B cell (primary cell): ENCODE measurements around the gene ASCL1. TPM values are rescaled to one million over a fixed set of nuclear protein-coding genes. Genes with fewer than 3 reads are reported as not detected.

Experiments used
- ATAC-seq: fragments of 200-7000 bp; cut with Tn5 transposase; one replicate; pipeline ENCODE4 v1.10.0; 2021; ENCODE audit warnings: low read depth, mild to moderate bottlenecking, moderate number of reproducible peaks, moderate library complexity
- CTCF ChIA-PET: fragments of 350-600 bp; sonication (Branson Sonifier 250); formaldehyde crosslinking; loops from one replicate; lab custom pipeline; 2021; ENCODE audit warnings: antibody characterized with exemption, inconsistent platforms; lab: Charles Lee
- POLR2A ChIA-PET: fragments of 350-600 bp; sonication (Branson Sonifier 250); formaldehyde crosslinking; loops from one replicate; lab custom pipeline; 2021; ENCODE audit warnings: antibody characterized with exemption; lab: Charles Lee
- DNase-seq: peaks from one replicate; pipeline ENCODE4 v3.0.0; 2013
- H2AFZ ChIP-seq: 2 replicates; pipeline ENCODE4 v1.6.1; 2012; ENCODE audit warnings: mild to moderate bottlenecking, low read depth, low read length; ENCODE audit not compliant: insufficient read depth, poor library complexity, severe bottlenecking
- H3K27ac ChIP-seq, 2 donors: 1 replicate in 1 of 2; 2 replicates in 1 of 2; pipeline ENCODE4 v1.5.1; 2012 to 2013; ENCODE audit warnings: low read length in 2 of 2, mild to moderate bottlenecking in 2 of 2, moderate library complexity in 1 of 2
- H3K27me3 ChIP-seq, 4 experiments: fragments of 200-600 bp in 1 of 4; sonication (generic) in 1 of 4; replicated peaks in 1 of 4; 1 replicate in 2 of 4; 2 replicates in 2 of 4; pipeline versions ENCODE4 v1.6.1 to v1.7.0; 2013 to 2016; ENCODE audit warnings: low read length in 3 of 4, mild to moderate bottlenecking in 2 of 4, mixed read lengths in 1 of 4, moderate library complexity in 1 of 4; ENCODE audit not compliant: insufficient read depth in 4 of 4, control insufficient read depth in 3 of 4; ENCODE audit errors: control extremely low read depth in 1 of 4
- H3K36me3 ChIP-seq, 2 experiments: replicated peaks in 1 of 2; 1 replicate in 1 of 2; 2 replicates in 1 of 2; pipeline versions ENCODE4 v1.6.1 to v1.7.1; 2013; ENCODE audit warnings: low read length in 1 of 2; ENCODE audit not compliant: insufficient read depth in 2 of 2, control insufficient read depth in 1 of 2; ENCODE audit errors: control extremely low read depth in 1 of 2, extremely low read depth in 1 of 2
- H3K4me1 ChIP-seq, 2 donors: fragments of 200-600 bp in 1 of 2; sonication (generic) in 1 of 2; 1 replicate in 1 of 2; 2 replicates in 1 of 2; pipeline versions ENCODE4 v1.5.1 to v1.6.1; 2013 to 2017; ENCODE audit warnings: low read length in 2 of 2; ENCODE audit not compliant: control insufficient read depth in 2 of 2, insufficient read depth in 2 of 2
- H3K4me2 ChIP-seq: replicated peaks from 2 replicates; pipeline ENCODE3; 2012; ENCODE audit warnings: mild to moderate bottlenecking, low read depth, low read length; ENCODE audit not compliant: poor library complexity, severe bottlenecking
- H3K4me3 ChIP-seq, 5 experiments: fragments of 200-600 bp in 1 of 5; sonication (generic) in 1 of 5; 1 replicate in 3 of 5; 2 replicates in 2 of 5; pipeline versions ENCODE4 v1.5.1 to v1.7.0; 2011 to 2016; ENCODE audit warnings: low read length in 4 of 5, mild to moderate bottlenecking in 4 of 5, low read depth in 2 of 5, control low read depth in 1 of 5, moderate library complexity in 1 of 5; ENCODE audit not compliant: insufficient read depth in 1 of 5; ENCODE audit errors: control extremely low read depth in 1 of 5, extremely low read depth in 1 of 5
- H3K79me2 ChIP-seq: fragments of 200-600 bp; sonication (generic); one replicate; pipeline ENCODE4 v1.6.0; 2016; ENCODE audit warnings: low read length; ENCODE audit not compliant: control insufficient read depth, insufficient read depth
- H3K9ac ChIP-seq: fragments of 200-600 bp; sonication (generic); 2 replicates; pipeline ENCODE4 v1.6.1; 2017; ENCODE audit warnings: mild to moderate bottlenecking, low read length, moderate library complexity
- H3K9me3 ChIP-seq, 3 donors: one replicate each; pipeline versions ENCODE4 v1.6.1 to v1.7.1; 2013; ENCODE audit warnings: low read length in 2 of 3; ENCODE audit not compliant: control insufficient read depth in 2 of 3, insufficient read depth in 1 of 3; ENCODE audit errors: control extremely low read depth in 1 of 3
- H4K20me1 ChIP-seq: 2 replicates; pipeline ENCODE4 v1.6.0; 2012; ENCODE audit warnings: mild to moderate bottlenecking, low read length; ENCODE audit not compliant: insufficient read depth, control insufficient read depth, poor library complexity, severe bottlenecking
- H3K27ac Mint-ChIP-seq: one replicate; pipeline ENCODE4 v1.8.0; 2021; ENCODE audit warnings: mixed read lengths
- H3K27me3 Mint-ChIP-seq: one replicate; pipeline ENCODE4 v1.8.0; 2021; ENCODE audit warnings: mixed read lengths
- H3K4me1 Mint-ChIP-seq: one replicate; pipeline ENCODE4 v1.8.0; 2021; ENCODE audit warnings: mixed read lengths
- H3K4me3 Mint-ChIP-seq: one replicate; pipeline ENCODE4 v1.8.0; 2021; ENCODE audit warnings: mixed read lengths
- H3K9me3 Mint-ChIP-seq: one replicate; pipeline ENCODE4 v1.8.0; 2022; ENCODE audit warnings: mixed read lengths; ENCODE audit not compliant: insufficient read depth
- EZH2 ChIP-seq: IDR thresholded peaks from 2 replicates; pipeline ENCODE4 v1.6.1; 2012; ENCODE audit warnings: borderline replicate concordance, low read depth, mild to moderate bottlenecking, moderate library complexity, low read length; ENCODE audit not compliant: insufficient read depth, poor library complexity, severe bottlenecking
- WGBS: methylation state at CpG from one replicate; pipeline ENCODE4 v1.1.5; 2013; ENCODE audit warnings: missing lambda C conversion rate; ENCODE audit not compliant: insufficient coverage; 5-methylcytosine and 5-hydroxymethylcytosine counted together
- intact Hi-C: fragments of 100-400 bp; cut with micrococcal nuclease; formaldehyde crosslinking; loops from one replicate; pipeline ENCODE4 v1.10.0; 2022
- polyA plus RNA-seq: library from polyadenylated mRNA; depleted of rRNA; stranded (reverse); fragments of >200 nt; gene quantifications from 2 replicates; pipeline ENCODE4 v1.2.3, GENCODE V29; 2012
- total RNA-seq, 2 donors: library from RNA; stranded (reverse); fragments of 120-200 nt in 1 of 2; gene quantifications; 1 replicate in 1 of 2; 2 replicates in 1 of 2; pipeline versions ENCODE4 v1.2.3 to v1.2.4, GENCODE V29; 2013 to 2022
- TF ChIP-seq, protein P1 (sequence below): fragments of 200-600 bp; IDR thresholded peaks from one replicate; pipeline ENCODE4 v1.8.0; 2022; ENCODE audit warnings: antibody characterized with exemption, mild to moderate bottlenecking

The ASCL1 gene
- total and polyA plus RNA-seq, 2 donors (not counting 1 experiment from before 2014, with no cell fraction given), result not detected

DNA sequence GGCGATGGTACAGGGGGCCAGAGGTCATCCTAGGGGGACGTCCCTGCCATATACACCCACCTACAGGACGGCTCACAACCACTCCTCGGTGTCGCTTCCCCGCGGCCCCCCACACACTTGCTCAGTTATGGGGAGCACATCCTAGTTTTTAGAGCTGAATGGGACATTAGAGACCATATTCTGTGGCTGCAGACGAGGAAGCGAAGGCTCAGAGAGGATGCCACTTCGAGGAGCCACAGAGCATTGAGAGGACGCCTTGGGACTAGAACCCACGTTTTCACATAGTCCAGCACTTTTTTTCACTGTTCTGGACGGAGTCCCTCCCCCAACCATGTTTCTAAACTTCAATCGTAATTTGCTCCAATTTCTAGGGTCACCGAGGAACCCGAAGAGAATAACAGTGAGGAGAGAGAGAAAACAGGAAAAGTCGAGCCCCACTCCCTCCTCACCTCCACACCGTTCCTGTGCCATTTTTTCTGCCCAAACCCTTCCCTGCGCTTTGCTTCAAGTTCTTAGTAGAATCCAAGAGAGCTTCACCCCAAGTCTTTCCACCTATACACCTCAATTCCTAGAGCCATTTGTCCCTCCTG is 641 bp upstream of the ASCL1 start:
- Histone ChIP-seq H3K4me2 (peak overlapping the region; percentile 91), H3K9ac (no peak overlapping the region), H3K4me3 (no peak overlapping the region), H3K27me3 (peaks cover 1 to 87% (median 66%) of the 10 kb centered on the region in 4 experiments), H3K9me3 (peaks cover 0 to 25% (median 1%) of the 10 kb centered on the region in 3 donors), H3K36me3 (no peaks in the 10 kb centered on the region), H2AFZ (no peak overlapping the region), H3K79me2 (no peaks in the 10 kb centered on the region), H4K20me1 (no peaks in the 10 kb centered on the region), H3K27ac (no peak overlapping the region), H3K4me1 (peaks cover 33 to 45% of the 10 kb centered on the region in 2 donors)
- Mint-ChIP-seq H3K27ac (no peak overlapping the region), H3K4me3 (peak overlapping the region; percentile 65), H3K4me1 (peaks cover 31% of the 10 kb centered on the region), H3K27me3 (peaks cover 84% of the 10 kb centered on the region), H3K9me3 (no peaks in the 10 kb centered on the region)
- WGBS, result 12% methylated on average over 9 of the region's 19 CpGs
- CTCF ChIA-PET, result interaction anchor here (0.7 to 0.8 kb wide), 2 partner anchors 8 to 74 kb away, joined by 3 read pairs; no protein-coding TSS in a partner anchor
- DNase-seq (no peak), ATAC-seq (no peak)
- POLR2A ChIA-PET, result no interaction called here
- intact Hi-C loops, result loop anchor here (10.0 kb wide), 1 partner anchor 348 kb away; no protein-coding TSS in a partner anchor
- TF ChIP-seq, protein P1, sequence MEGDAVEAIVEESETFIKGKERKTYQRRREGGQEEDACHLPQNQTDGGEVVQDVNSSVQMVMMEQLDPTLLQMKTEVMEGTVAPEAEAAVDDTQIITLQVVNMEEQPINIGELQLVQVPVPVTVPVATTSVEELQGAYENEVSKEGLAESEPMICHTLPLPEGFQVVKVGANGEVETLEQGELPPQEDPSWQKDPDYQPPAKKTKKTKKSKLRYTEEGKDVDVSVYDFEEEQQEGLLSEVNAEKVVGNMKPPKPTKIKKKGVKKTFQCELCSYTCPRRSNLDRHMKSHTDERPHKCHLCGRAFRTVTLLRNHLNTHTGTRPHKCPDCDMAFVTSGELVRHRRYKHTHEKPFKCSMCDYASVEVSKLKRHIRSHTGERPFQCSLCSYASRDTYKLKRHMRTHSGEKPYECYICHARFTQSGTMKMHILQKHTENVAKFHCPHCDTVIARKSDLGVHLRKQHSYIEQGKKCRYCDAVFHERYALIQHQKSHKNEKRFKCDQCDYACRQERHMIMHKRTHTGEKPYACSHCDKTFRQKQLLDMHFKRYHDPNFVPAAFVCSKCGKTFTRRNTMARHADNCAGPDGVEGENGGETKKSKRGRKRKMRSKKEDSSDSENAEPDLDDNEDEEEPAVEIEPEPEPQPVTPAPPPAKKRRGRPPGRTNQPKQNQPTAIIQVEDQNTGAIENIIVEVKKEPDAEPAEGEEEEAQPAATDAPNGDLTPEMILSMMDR, result no peak
- TF ChIP-seq EZH2, result peak; percentile 0
